Measurements from ENCODE around the gene MAMDC4. TPM values are rescaled to one million over a fixed set of nuclear protein-coding genes. Genes with fewer than 3 reads are reported as not detected.

The MAMDC4 gene
- total RNA-seq, 2 experiments from 2014 or later: 18.5 to 19.1 TPM

DNA sequence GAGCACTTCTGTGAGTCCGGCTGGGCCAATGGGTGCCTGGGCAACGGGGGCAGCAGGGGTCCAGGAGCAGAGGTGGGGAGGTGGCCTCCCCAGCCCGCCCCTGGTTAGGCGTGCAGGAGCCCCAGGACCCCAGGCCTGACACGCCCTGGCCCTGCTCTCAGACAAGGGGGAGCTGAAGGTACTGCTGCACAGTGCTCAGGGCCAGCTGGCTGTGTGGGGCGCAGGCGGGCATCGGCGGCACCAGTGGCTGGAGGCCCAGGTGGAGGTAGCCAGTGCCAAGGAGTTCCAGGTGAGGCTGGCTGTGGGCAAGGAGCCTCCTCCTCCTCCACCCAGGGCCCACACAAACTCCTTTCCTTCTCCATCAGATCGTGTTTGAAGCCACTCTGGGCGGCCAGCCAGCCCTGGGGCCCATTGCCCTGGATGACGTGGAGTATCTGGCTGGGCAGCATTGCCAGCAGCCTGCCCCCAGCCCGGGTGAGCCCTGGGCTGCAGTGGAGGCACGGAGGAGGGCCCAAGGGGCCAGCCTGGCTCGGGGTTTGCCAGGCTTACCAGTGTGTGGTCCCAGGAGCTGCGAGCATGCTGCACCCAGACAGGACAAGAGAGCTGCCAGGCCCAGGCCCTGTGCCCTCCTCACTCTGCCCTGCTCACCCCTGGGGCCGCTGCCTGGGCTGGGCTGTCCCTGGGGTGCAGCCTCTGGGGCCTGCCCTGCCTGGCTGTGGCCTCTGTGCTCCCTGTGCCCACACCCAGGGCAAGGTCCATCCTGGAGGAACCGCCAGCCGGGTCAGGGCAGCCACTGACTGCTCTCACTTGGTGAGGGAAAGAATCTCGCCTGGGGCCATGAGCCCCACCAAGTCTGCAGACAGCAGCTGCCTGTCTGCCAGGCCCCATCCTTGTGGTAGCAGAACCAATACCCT lies 7.0 kb downstream of the MAMDC4 start:
- no peak for ATAC-seq
- intact Hi-C loops (cut with micrococcal nuclease): no loop called here
- H3K36me3 Mint-ChIP-seq (ENCODE audit: low read depth): peaks cover 12% of the 10 kb centered on the region
- H3K27ac Mint-ChIP-seq: no peak overlapping the region
- no peaks in the 10 kb centered on the region for H3K9me3 Mint-ChIP-seq
- no peaks in the 10 kb centered on the region for H3K27me3 Mint-ChIP-seq
- no peak overlapping the region for H3K4me3 Mint-ChIP-seq
- no peaks in the 10 kb centered on the region for H3K4me1 Mint-ChIP-seq (ENCODE audit: low read depth)
- no peak for TF ChIP-seq CTCF (IDR thresholded peaks at IDR 0.05)
- POLR2A ChIA-PET: interaction anchor here (1.0 to 1.5 kb wide), 2 partner anchors 9 to 11 kb away, joined by 3 to 4 read pairs; no protein-coding TSS in a partner anchor
- CTCF ChIA-PET: no interaction called here
- DNase-seq: no peak

DNA sequence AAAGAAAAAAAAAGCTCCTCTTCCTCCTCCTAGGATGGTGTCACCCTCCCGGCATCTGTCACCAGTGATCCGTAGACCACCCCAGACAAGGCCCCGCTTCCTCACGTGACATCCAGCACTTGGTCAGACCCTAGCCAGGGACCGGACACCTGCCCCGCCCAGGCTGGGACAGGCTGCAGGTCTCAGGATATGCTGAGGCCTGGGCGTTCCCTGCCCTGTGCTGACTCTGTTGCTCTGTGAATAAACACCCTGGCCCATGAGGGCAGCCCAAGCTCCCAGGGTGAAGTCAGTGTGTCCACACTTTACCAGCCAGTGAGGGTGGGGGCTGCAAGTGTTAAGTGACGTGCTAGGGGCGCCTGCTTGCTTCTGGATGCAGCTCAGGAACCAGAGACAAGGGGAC lies 8.4 kb downstream of the MAMDC4 start:
- Mint-ChIP-seq H3K27me3 (no peaks in the 10 kb centered on the region), H3K27ac (no peak overlapping the region), H3K4me1 (ENCODE audit: low read depth) (peaks cover 10% of the 10 kb centered on the region), H3K9me3 (no peaks in the 10 kb centered on the region), H3K4me3 (no peak overlapping the region), H3K36me3 (ENCODE audit: low read depth) (peaks cover 12% of the 10 kb centered on the region)
- ChIA-PET CTCF (interaction anchor here (1.7 kb wide), 1 partner anchor 18 kb away, joined by 6 read pairs; the partner anchor contains the start of gene AJM1), POLR2A (interaction anchor here (1.0 to 2.8 kb wide), 4 partner anchors 11 to 22 kb away, joined by 3 to 8 read pairs (median 4); no protein-coding TSS in a partner anchor)
- ATAC-seq (no peak), DNase-seq (no peak)
- intact Hi-C loops (cut with micrococcal nuclease): no loop called here
- no peak for TF ChIP-seq CTCF (IDR thresholded peaks at IDR 0.05)

- H3K36me3 Mint-ChIP-seq (ENCODE audit: low read depth): peaks cover 12% of the 10 kb centered on the region
- peaks cover 10% of the 10 kb centered on the region for H3K4me1 Mint-ChIP-seq (ENCODE audit: low read depth)
- H3K9me3 Mint-ChIP-seq: no peaks in the 10 kb centered on the region
- TF ChIP-seq CTCF (IDR thresholded peaks at IDR 0.05): no peak
- no peak for DNase-seq
- H3K27ac Mint-ChIP-seq: no peak overlapping the region
- POLR2A ChIA-PET: interaction anchor here (0.7 to 2.8 kb wide), 9 partner anchors 9 to 130 kb away, joined by 3 to 8 read pairs (median 3); no protein-coding TSS in a partner anchor
- no peak overlapping the region for H3K4me3 Mint-ChIP-seq
- no peak for ATAC-seq
- intact Hi-C loops (cut with micrococcal nuclease): no loop called here
- CTCF ChIA-PET: interaction anchor here (1.7 kb wide), 1 partner anchor 19 kb away, joined by 6 read pairs; the partner anchor contains the start of gene AJM1
- no peaks in the 10 kb centered on the region for H3K27me3 Mint-ChIP-seq
These were observed 9.1 kb downstream of the MAMDC4 start for GRCh38 chr9:136860933-136861873.

- Mint-ChIP-seq H3K4me3 (no peak overlapping the region), H3K9me3 (no peaks in the 10 kb centered on the region), H3K36me3 (ENCODE audit: low read depth) (peaks cover 12% of the 10 kb centered on the region), H3K27ac (no peak overlapping the region), H3K27me3 (no peaks in the 10 kb centered on the region), H3K4me1 (ENCODE audit: low read depth) (peaks cover 10% of the 10 kb centered on the region)
- DNase-seq (no peak), ATAC-seq (no peak)
- ChIA-PET CTCF (interaction anchor here (0.9 to 1.2 kb wide), 2 partner anchors 10 to 168 kb away, joined by 3 read pairs; no protein-coding TSS in a partner anchor), POLR2A (interaction anchor here (0.6 to 2.8 kb wide), 7 partner anchors 8 to 129 kb away, joined by 3 to 8 read pairs (median 3); no protein-coding TSS in a partner anchor)
- intact Hi-C loops (cut with micrococcal nuclease): no loop called here
- no peak for TF ChIP-seq CTCF (IDR thresholded peaks at IDR 0.05)
These were observed 9.8 kb downstream of the MAMDC4 start for GRCh38 chr9:136861874-136862457.
